Keratinocyte (primary cell): ENCODE results near the gene ZNF24. TPM values are rescaled to one million over a fixed set of nuclear protein-coding genes. Genes with fewer than 3 reads are reported as not detected.

Source experiments
- DNase-seq: peaks from one replicate; pipeline ENCODE4 v3.0.0-alpha.2; 2011; ENCODE audit warnings: low read depth, missing footprints, low spot score
- FAIRE-seq: peaks from 2 replicates; lab custom pipeline; 2011; peaks lifted over from hg19 to GRCh38; lab: Jason Lieb, UNC
- H2AFZ ChIP-seq: 2 replicates; pipeline ENCODE4 v1.6.0; 2012; ENCODE audit warnings: low read length, control low read depth, inconsistent platforms; ENCODE audit not compliant: control insufficient read depth
- H3K27ac ChIP-seq: 2 replicates; pipeline ENCODE4 v1.5.1; 2011; ENCODE audit warnings: low read length; ENCODE audit not compliant: control insufficient read depth, insufficient read depth
- H3K27me3 ChIP-seq: 3 replicates; pipeline ENCODE4 v1.6.0; 2011; ENCODE audit warnings: low read length; ENCODE audit not compliant: control insufficient read depth, insufficient read depth; ENCODE audit errors: extremely low read depth
- H3K36me3 ChIP-seq, 2 experiments: 2 replicates in 1 of 2; 3 replicates in 1 of 2; pipeline ENCODE4 v1.5.1; 2011; ENCODE audit warnings: low read length in 2 of 2, mild to moderate bottlenecking in 1 of 2; ENCODE audit not compliant: control insufficient read depth in 2 of 2, insufficient read depth in 2 of 2; ENCODE audit errors: extremely low read depth in 1 of 2
- H3K4me1 ChIP-seq: 3 replicates; pipeline ENCODE4 v1.5.1; 2011; ENCODE audit warnings: low read length; ENCODE audit not compliant: control insufficient read depth, insufficient read depth; ENCODE audit errors: extremely low read depth
- H3K4me2 ChIP-seq: 3 replicates; pipeline ENCODE4 v1.6.0; 2011; ENCODE audit warnings: low read depth, low read length; ENCODE audit not compliant: control insufficient read depth, insufficient read depth; ENCODE audit errors: extremely low read depth
- H3K4me3 ChIP-seq, 3 experiments: fragments of 200-600 bp in 1 of 3; sonication (generic) in 1 of 3; 2 replicates in 2 of 3; 3 replicates in 1 of 3; pipeline ENCODE4 v1.5.1; 2011 to 2016; ENCODE audit warnings: low read length in 3 of 3, mild to moderate bottlenecking in 3 of 3, control low read depth in 2 of 3, inconsistent platforms in 1 of 3, low read depth in 1 of 3, mixed read lengths in 1 of 3, mixed run types in 1 of 3, moderate library complexity in 1 of 3; ENCODE audit not compliant: control insufficient read depth in 2 of 3, insufficient read depth in 2 of 3; ENCODE audit errors: extremely low read depth in 1 of 3
- H3K79me2 ChIP-seq: 2 replicates; pipeline ENCODE4 v1.6.0; 2012; ENCODE audit warnings: low read length; ENCODE audit not compliant: control insufficient read depth, insufficient read depth
- H3K9ac ChIP-seq: 3 replicates; pipeline ENCODE4 v1.6.0; 2011; ENCODE audit warnings: low read length; ENCODE audit not compliant: control insufficient read depth, insufficient read depth; ENCODE audit errors: extremely low read depth
- H3K9me1 ChIP-seq: 3 replicates; pipeline ENCODE4 v1.6.0; 2011; ENCODE audit warnings: low read length; ENCODE audit not compliant: control insufficient read depth, insufficient read depth; ENCODE audit errors: extremely low read depth
- H3K9me3 ChIP-seq: 2 replicates; pipeline ENCODE4 v1.5.1; 2012; ENCODE audit warnings: low read depth, low read length; ENCODE audit not compliant: control insufficient read depth
- H4K20me1 ChIP-seq: 3 replicates; pipeline ENCODE4 v1.6.0; 2011; ENCODE audit warnings: low read length; ENCODE audit not compliant: control insufficient read depth, insufficient read depth; ENCODE audit errors: extremely low read depth
- EZH2 ChIP-seq: IDR thresholded peaks from one replicate; pipeline ENCODE4 v1.6.1; 2012; ENCODE audit warnings: inconsistent platforms, mild to moderate bottlenecking, low read length, moderate library complexity
- dilution Hi-C: fragments of 300-500 bp; cut with MboI; formaldehyde crosslinking; loops from one replicate; pipeline ENCODE4 v1.7.0; 2020; ENCODE audit warnings: low sequenced_read_pairs; ENCODE audit not compliant: extremely low pct_ligation_motif_present
- polyA plus RNA-seq, 5 experiments: library from polyadenylated mRNA; depleted of rRNA in 3 of 5; stranded (reverse) in 3 of 5; stranded (forward) in 1 of 5; unstranded in 1 of 5; fragments of >200 nt; gene quantifications; 1 replicate in 1 of 5; 2 replicates in 3 of 5; 3 replicates in 1 of 5; pipeline versions ENCODE4 v1.2.1 to v1.2.3, GENCODE V29; 2011 to 2012; ENCODE audit warnings: missing spikeins in 2 of 5, low read depth in 1 of 5, low replicate concordance in 1 of 5
- TF ChIP-seq, protein P1 (sequence below), 3 experiments: IDR thresholded peaks in 1 of 3; conservative IDR thresholded peaks in 1 of 3; optimal IDR thresholded peaks in 1 of 3; 2 replicates in 2 of 3; 3 replicates in 1 of 3; pipeline versions ENCODE3 to v1.5.1; 2011; ENCODE audit warnings: low read length in 3 of 3, mild to moderate bottlenecking in 3 of 3, moderate library complexity in 2 of 3, control low read depth in 1 of 3, inconsistent platforms in 1 of 3; ENCODE audit not compliant: insufficient read depth in 2 of 3; ENCODE audit errors: extremely low read depth in 1 of 3

Gene ZNF24
- polyA plus RNA-seq, 1 donor (not counting 4 experiments of a cell fraction or from before 2014, with no cell fraction given) = 20.3 TPM

DNA sequence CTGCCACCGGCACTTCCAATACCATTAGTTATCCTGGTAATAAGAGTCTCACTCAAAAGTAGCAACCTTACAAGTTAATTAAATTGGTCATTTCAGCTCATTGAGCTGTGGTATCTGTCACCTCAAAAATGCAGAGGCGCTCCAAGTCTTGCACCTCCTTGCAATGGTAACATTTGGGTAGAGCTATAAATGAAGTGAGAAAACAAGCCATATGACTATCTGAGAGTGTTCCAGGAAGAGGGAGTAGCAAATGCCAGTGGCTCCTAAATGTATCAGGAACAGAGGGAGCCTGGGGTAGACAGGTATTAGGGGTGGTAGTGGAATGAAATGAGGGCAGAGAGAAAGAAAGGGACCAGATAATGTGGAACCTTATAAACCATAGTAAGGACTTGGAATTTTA, 48.2 kb downstream of the ZNF24 start:
- no peak for TF ChIP-seq EZH2
- TF ChIP-seq, protein P1, sequence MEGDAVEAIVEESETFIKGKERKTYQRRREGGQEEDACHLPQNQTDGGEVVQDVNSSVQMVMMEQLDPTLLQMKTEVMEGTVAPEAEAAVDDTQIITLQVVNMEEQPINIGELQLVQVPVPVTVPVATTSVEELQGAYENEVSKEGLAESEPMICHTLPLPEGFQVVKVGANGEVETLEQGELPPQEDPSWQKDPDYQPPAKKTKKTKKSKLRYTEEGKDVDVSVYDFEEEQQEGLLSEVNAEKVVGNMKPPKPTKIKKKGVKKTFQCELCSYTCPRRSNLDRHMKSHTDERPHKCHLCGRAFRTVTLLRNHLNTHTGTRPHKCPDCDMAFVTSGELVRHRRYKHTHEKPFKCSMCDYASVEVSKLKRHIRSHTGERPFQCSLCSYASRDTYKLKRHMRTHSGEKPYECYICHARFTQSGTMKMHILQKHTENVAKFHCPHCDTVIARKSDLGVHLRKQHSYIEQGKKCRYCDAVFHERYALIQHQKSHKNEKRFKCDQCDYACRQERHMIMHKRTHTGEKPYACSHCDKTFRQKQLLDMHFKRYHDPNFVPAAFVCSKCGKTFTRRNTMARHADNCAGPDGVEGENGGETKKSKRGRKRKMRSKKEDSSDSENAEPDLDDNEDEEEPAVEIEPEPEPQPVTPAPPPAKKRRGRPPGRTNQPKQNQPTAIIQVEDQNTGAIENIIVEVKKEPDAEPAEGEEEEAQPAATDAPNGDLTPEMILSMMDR (optimal IDR thresholded peaks at IDR 0.05 in 1 of 3, IDR thresholded peaks at IDR 0.05 in 1 of 3, conservative IDR thresholded peaks at IDR 0.05 in 1 of 3; ENCODE audit: extremely low read depth in 1 of 3, insufficient read depth in 2 of 3, low read length in 3 of 3) = no peak
- Histone ChIP-seq H3K9me3 (peaks cover 4% of the 10 kb centered on the region), H3K27ac (no peak overlapping the region), H3K4me2 (no peak overlapping the region), H3K4me1 (peaks cover 3% of the 10 kb centered on the region), H3K4me3 (no peak overlapping the region), H3K9me1 (no peaks in the 10 kb centered on the region), H3K79me2 (peaks cover 54% of the 10 kb centered on the region), H2AFZ (no peak overlapping the region), H4K20me1 (no peaks in the 10 kb centered on the region), H3K9ac (no peak overlapping the region), H3K36me3 (peaks cover 8 to 10% of the 10 kb centered on the region in 2 experiments), H3K27me3 (no peaks in the 10 kb centered on the region)
- dilution Hi-C loops = no loop called here
- DNase-seq (no peak), FAIRE-seq (no peak)

DNA sequence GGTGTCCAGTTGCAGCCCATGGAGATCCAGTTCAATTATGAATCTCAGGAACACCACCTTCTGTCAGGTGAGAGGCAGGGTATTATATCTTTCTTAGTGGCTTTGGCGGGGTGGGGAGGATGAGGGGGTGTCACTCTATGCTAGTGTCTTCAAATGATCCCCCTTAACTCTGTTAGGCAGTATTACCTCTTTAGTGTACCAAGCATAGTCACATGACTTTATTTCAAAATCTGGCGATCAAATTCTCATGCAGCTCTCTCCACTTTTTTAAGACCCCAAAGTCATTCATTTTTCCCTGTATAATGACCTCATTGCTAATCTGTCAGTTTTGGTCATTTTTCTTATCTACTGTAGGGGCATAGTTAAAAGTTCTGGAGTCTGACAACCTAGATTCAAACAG, 53.1 kb downstream of the ZNF24 start:
- no peak for FAIRE-seq
- Histone ChIP-seq H2AFZ (no peak overlapping the region), H3K27me3 (no peaks in the 10 kb centered on the region), H3K4me1 (peaks cover 8% of the 10 kb centered on the region), H3K9ac (peak overlapping the region; percentile 88), H3K4me3 (peak overlapping the region; percentile 53 to 91 (median 73)), H3K9me1 (no peaks in the 10 kb centered on the region), H3K27ac (no peak overlapping the region), H3K9me3 (peaks cover 2% of the 10 kb centered on the region), H3K79me2 (peaks cover 70% of the 10 kb centered on the region), H3K4me2 (peak overlapping the region; percentile 84), H4K20me1 (no peaks in the 10 kb centered on the region), H3K36me3 (peaks cover 5 to 6% of the 10 kb centered on the region in 2 experiments)
- dilution Hi-C loops = no loop called here
- no peak for TF ChIP-seq EZH2
- TF ChIP-seq, protein P1 (optimal IDR thresholded peaks at IDR 0.05 in 1 of 3, IDR thresholded peaks at IDR 0.05 in 1 of 3, conservative IDR thresholded peaks at IDR 0.05 in 1 of 3; ENCODE audit: extremely low read depth in 1 of 3, insufficient read depth in 2 of 3, low read length in 3 of 3) = no peak
- DNase-seq = no peak
